EH (cell line): ENCODE data around the gene NCKIPSD.

Source experiments
- DNase-seq: peaks from one replicate; pipeline ENCODE4 v3.0.0-alpha.2; 2015; ENCODE audit warnings: low read depth

NCKIPSD gene

DNA sequence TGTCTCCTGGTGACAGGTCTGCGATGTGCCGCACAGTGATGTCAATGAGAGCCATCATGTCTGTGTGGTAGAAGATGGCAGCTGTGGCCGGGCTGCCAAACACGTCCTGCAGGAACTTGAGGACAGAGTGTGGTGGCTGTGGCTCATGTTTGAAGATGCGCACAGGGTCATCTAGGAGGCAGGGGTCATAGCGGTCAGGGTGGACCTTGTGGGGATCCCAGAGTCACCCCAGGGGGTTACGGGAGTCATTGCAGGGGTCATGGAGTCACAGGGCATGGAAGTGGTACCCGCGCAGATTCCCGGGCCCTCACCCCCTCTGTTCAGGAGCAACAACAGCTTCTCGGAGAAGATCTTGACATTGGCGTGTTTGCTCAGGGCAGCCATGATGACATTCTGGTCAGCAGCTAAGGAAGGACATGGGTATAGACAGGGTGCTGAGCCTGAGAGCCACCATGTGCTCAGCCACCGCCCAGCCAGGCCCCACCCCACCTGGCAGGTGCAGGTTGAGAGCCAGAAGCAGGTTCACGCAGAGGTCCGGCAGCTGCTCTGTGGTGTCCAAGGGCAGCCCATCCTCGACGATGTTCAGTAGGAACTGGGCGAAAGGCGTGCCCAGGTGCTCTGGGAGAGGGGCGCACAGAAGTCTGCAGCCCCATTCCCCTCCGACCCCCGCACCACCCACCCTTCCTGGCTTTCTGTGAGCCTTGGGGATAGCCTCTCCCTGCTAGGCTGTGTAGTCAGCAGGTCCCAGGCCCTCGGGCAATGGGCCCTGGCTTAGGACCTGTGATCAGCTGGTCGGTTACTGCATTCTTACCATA lies 6.9 kb downstream of the NCKIPSD start:
- DNase-seq = no peak

DNA sequence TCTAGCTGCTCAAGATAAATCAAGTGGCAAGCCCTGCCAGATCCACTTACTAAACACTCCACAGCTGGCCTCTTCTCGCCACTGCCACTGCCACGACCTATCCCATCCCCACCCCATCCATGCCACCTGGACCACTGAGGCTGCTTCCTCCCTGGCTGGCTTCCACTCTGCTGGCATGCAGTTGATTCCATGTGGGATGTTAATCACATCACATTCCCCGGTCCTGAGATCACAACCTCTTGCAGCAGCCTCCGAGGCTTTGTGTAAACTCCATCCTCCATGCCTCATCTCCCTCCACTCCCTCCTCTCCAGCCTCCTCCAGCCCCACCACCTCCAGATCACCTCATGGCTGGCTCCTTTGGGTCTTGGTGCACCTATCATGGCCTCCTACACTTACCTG lies 7.7 kb downstream of the NCKIPSD start:
- DNase-seq = peak; percentile 71

DNA sequence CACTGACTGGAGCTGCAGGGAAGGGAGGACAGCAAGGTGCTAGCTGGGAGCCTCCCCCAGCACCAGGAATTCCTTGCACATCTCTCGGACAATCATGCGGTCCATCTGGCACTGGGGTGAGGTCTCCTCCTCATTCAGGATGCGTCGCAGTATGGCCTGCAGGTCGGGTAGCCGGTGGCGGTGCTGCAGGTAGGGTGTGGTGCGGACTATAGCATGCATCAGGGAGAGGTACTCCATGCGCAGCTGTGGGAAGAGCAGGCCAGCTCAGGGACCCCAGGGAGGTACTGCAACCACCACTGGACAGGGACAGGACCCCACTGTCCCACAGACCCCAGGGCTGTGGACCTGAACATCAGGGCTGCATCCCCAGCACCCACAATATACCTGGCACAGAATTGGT lies 11.2 kb downstream of the NCKIPSD start:
- DNase-seq = no peak

DNA sequence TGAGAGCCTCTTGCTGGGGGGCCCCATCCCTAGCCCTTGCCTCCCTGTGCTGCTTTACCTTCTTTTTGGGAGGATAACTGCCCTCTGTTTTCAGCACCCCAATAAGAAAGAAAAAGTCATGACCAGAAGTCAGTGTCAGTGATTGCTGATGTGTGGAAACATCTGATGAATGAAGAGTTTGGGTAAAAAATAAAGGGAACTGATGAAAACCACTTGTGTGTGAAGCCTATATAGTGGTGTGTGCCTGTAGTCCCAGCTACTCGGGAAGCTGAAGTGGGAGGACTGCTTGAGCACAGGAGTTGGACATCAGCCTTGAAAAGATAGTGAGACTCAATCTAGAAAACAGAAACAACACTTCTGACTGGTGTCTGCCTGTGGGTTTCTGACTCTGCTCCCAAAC lies 13.2 kb downstream of the NCKIPSD start:
- DNase-seq = no peak

DNA sequence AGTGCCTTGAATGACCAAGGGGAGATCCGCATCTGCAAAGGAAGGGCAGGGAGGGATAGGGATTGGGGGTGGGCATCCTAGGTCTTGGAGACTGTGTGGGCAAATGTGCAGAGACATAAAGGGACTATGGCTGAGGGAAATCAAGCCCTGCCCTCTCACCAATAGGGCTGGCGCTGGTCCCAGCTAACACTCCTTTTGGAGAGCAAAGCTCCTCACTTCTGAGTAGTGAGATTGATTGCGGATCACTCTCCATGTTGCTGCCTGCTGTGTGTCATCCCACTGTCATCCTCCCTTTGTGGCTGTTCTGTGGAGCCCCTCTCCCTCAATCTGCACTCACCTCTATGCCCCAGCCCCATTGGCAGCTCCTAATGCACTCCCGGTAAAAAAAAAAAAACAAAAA lies 20.8 kb downstream of the NCKIPSD start:
- no peak for DNase-seq

DNA sequence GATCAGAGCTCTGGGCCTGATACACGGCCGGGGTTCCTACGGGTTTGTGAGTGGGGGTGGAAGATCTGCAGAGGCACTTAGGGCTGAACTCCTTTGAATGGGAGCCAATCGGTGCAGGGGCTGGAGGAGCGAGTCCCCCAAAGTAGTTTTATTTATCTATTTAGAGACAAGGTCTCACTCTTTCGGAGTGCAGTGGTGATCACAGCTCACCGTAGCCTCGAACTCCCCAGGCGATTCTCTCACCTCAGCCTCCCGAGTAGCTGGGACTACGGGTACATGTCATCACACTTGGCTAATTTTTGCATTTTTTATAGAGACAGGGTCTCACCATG lies 21.4 kb downstream of the NCKIPSD start:
- DNase-seq = no peak

DNA sequence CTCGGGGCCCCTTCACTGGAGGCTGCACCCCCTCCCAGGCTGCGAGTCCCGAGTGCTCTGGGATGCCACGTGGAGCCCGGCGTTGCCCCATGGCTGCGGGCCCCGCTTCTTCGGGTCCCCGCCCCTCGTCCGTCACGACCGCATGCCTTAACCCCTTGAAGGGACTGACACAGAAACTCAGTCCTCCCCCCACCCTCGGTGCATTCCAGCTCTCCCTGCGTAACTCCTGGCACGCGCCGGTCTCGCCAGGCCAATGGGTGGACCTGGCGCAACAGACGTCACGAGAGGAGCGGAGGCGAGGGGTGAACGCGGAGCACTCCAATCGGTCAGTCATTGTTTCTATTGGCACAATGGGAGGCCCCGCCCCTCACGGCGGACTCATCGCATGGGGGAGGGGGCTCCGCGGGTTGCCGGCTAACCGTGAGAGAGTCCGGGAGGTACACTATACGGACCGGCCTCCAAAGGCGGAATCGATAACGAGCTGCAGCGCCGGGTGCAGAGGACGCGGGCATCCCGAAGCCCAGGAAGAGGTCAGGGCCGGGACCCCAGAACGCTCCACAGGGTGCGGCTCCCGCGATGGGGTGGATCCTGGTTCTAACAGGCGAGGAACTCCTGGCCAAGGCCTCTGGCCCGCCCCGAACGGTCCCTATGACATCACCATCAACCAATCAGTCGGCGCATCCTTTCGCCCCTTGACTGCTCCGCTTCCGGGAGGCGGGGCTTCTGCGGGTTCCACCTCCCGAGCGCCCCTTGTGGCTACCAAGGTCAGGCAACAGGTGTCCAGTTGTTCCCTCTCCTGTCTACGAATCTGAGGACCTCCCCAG lies 22.0 kb downstream of the NCKIPSD start:
- DNase-seq = peak; percentile 99

- peak; percentile 93 for DNase-seq
Measured at GRCh38 chr3:48662753-48663488, 22.8 kb downstream of the NCKIPSD start, which contains the start of gene CELSR3. TSS of gene CELSR3 (minus strand) at chr3:48662886. CDS start at chr3:48662634, 252 bp downstream.

DNA sequence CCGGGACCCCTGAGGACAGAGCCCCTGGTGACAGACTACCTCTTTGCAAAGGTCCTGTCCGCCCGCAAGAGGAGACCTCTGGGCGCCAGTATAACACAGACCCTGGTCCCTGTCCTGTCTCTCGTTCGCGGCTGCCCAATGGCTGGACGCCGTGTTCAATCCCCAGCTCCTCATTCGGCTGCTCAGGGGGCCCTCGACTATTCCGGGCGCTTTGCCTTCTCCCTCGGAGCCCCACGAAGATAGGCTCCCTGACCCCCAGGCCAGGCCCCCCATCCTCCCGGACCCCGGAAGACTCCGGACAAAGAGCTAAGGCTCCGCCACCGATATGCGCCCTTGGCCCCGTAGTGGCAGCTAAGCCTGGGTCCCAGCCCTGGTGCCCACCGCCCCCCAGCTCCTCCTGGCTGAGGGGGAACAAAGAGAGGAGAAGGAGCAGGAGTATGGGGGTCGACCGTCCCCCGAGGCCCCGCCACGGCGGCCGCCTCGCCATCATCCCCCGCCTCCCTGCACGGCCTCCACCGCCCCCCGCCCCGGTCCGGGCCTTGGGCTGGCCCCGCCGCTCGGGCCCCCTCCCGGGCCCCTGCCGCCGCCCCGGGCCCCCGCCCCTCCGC lies 23.5 kb downstream of the NCKIPSD start:
- DNase-seq = peak; percentile 12

DNA sequence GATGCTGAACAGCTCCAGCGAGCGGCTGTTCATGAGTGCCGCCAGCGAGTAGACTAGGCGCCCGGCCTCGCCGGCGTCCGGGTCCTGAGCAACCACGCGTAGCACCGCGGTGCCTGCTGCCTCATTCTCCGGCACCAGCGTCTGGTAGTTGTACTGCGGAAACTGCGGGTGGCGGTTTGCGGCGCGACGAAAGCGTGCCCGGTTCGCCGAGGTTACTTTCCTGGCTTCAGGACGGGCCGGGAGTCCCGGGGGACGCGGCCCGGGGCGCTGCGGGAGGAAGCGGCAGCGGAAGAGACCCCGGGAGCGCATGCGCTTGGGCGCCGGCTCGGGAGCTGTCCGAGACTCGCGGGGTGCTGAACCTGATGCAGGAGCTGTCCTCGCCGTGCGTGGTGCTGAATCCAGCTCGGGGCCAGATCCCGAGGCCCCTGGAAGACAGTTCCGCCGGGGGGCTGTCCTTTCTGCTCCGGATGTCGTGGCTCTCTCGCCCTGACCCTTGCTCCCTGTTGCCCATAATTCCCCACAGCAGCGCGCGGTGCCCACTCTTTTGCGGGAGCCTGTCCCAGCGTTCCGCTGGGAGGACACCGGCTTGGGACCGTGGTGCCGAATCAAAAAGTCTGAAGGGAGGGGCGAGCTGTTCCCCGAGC lies 24.1 kb downstream of the NCKIPSD start:
- DNase-seq = peak; percentile 55

GRCh38 chr3:48660800-48661400 lies 24.8 kb downstream of the NCKIPSD start:
- DNase-seq = no peak

- DNase-seq = peak; percentile 20
Measured at GRCh38 chr3:48656841-48657281, 28.9 kb downstream of the NCKIPSD start.

DNA sequence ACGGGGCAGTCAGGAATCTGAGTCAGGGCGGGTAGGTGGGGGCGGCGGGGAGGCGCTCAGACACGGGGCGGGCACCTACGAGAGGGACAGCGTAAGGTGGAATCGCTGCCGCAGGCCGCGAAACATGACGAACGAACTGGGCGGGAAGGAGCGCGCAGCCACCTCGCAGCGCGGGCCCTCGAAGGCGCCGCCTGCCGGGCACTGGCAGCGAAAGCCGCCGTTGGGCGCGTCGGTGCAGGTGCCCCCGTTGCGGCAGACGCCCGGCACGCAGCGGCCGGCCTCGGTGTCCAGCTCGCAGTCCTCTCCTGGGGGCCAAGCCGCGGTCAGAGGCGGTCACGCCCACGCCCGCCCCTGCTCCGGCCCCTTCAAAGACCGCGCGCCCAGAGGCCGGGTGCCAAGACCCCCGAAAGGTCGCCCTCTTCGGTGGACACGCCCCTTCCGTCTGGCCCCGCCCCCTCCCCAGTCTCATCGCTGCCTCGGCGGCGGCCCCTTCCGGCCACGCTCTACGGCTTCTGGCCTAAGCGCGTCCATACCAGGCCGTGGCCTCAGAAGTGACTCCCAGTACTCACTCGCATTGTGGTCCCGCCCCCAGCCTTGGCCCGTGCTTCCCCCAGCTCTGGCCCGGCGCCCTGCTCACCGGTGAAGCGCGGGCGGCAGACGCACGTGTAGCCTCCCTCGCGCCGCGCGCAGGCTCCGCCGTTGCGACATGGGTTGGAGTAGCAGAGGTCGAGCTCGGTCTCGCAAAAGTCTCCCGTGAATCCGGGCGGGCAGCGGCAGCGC lies 29.5 kb downstream of the NCKIPSD start:
- peak; percentile 86 for DNase-seq

DNA sequence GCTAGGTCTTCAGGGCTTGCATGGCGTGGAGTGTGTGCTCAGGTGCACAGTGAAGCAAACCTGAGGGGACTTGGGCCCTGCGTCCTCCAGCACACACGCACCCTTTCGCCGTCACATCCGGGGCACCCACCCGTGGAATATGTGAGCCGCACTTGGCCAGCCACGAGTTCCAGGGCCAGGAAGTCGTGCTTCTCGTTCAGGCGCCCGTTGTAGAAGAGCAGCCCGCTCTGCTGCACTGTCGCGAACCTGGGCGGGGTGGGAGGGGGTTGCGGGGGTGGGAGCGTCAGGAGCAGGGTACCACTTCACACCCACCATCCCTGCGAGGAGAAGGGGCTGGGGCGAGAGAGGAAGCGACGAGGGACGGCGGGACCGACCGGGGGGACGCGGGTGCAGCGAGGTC lies 30.1 kb downstream of the NCKIPSD start:
- no peak for DNase-seq

DNA sequence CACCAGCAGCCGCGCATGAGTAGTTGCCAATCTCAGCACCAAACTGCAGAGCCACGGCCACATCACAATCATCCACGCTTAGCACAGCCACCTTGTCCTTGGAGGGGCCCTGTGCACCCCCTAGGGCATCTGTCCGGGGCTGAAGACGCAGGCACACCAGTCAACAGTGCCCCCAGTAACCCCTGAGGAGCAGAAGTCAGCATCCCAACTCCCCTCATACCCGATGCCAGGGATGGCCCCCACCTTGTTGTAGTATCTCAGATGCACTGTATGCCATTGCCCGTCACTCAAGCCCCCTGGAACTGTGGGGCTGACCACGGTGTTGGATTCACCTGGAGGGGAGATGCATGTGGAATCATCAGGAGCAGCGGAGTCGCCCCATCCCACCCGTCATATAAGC lies 30.7 kb downstream of the NCKIPSD start:
- no peak for DNase-seq

DNA sequence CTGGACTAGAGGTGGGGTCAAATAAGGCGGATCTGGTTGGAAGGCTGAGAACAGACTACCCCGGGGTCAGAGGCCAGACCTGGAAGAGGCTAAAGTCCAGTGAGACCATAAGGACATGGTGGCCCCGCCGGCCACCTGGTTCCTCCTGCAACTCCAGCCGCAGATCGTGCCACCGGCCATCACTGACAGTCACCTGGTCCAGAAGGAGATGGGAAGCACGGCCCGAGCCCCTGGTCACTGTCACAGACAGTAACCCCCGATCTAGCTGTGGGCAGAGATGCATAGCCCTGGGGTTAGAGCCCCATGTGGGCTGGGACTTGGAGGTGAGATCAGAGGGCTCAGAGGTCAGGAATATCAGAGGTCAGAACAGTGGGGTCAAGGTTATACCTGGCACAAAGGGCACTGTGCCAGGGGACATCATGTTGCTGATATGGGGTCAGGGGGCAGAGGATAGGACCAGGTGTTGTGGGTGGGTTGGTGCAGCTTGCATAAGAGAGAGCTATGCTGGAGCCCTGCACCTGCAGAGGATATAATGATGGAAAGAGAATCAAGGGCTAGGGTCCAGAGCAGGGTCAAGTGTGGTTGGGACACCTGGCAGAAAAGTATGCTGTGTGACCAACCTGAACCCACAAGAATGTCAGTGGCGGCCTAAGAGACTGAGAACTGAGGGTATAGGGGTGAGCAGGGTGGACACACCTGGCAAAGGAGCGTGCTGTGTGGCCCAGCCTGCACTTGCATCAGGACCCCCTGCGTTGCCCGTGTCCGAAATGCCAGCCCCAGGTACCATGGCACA lies 32.6 kb downstream of the NCKIPSD start:
- DNase-seq = no peak

DNA sequence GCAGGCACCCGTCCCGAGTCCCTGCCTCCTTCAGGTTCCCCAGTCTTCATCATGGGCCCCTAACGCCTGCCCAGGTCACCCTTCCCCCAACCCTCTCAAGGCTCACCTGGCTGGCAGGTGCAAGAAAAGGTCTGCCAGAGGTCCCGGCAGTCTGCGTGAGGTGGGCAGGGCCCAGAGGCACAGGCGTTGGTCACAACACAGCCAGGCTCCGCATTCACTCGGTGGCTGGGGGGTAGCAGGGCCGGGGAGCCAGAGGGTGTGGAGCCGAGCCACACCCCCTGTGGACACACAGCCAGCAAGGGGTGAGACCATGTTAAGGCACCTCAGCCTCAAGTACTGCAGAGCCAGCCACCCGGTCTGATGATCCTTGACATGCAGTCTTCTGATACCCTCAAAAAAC lies 33.9 kb downstream of the NCKIPSD start:
- no peak for DNase-seq

- no peak for DNase-seq
Measured at GRCh38 chr3:48650723-48651122, 35.0 kb downstream of the NCKIPSD start.

DNA sequence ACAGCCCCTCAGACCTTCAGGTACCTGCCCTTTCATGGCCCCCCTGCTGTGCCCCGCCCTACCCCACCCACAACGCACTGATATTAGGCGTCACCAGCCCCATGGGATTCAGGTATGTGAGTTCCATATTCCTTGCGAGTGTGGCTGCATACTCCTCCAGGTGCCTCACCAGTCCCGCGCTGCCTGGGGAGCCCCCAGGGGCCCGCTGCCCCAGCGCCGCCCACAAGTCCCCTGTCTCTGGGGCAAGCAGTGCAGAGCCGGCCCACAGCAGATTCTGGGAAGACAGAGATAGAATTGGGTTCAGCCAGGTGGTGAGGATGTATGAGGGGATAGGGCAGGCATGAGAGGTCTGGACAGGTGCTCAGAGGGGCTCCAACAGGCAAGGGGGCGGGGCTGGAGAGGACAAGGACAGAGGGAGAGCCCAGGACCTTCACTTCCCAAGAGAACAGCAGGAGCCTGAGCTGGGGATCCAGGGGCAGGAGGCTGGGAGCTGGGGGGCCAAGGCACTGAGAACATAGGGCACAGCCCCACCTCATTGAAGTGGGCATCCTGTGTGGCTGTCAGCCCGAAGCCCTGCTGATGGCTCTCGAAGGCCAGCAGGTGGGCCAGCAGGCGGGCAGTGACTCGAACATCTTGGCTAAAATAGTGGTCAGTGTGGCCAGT lies 37.4 kb downstream of the NCKIPSD start:
- no peak for DNase-seq
